K562 (cell line): ENCODE data around the gene PRLHR. TPM values are rescaled to one million over a fixed set of nuclear protein-coding genes. Genes with fewer than 3 reads are reported as not detected.

ENCODE experiments used
- ATAC-seq: fragments of 200-7000 bp; cut with Tn5 transposase; 3 replicates; pipeline ENCODE4 v1.9.1; 2020; ENCODE audit warnings: moderate library complexity
- BruUV-seq: library from RNA; stranded (reverse); fragments of 400-500 nt; replicated peaks from 2 replicates; lab custom pipeline; 2021; lab: Mats Ljungman, UMichigan
- CTCF ChIA-PET: fragments of 300-600 bp; formaldehyde crosslinking; extraction: SDS; loops from one replicate; lab custom pipeline; 2021; ENCODE audit warnings: low intra/inter-chr PET ratio; lab: Yijun Ruan, JAX
- POLR2A ChIA-PET: fragments of 300-600, 350-650 bp; sonication (Branson Sonifier 250); formaldehyde crosslinking; extraction: SDS; loops from one replicate; lab custom pipeline; 2021; ENCODE audit warnings: antibody characterized with exemption, inconsistent platforms; lab: Yijun Ruan, JAX
- DNase-seq, 4 experiments: peaks; one replicate each; pipeline versions ENCODE4 v3.0.0 to v3.0.0-alpha.2; 2011 to 2018; ENCODE audit warnings: low spot score in 3 of 4, mixed read lengths in 3 of 4; ENCODE audit errors: extremely low read depth in 1 of 4
- FAIRE-seq: peaks from 2 replicates; lab custom pipeline; 2011; peaks lifted over from hg19 to GRCh38; lab: Jason Lieb, UNC
- H2AFZ ChIP-seq: 2 replicates; pipeline ENCODE4 v1.6.0; 2011; ENCODE audit warnings: low read depth, low read length, control low read depth, inconsistent platforms
- H3K27ac ChIP-seq: fragments of 200-600 bp; 3 replicates; pipeline ENCODE4 v1.8.0; 2011; ENCODE audit warnings: low read depth, mild to moderate bottlenecking, control low read depth, inconsistent platforms, low read length, moderate library complexity, mixed read lengths; ENCODE audit errors: extremely low read depth
- H3K27me3 ChIP-seq, 2 experiments: fragments of 300-600 bp in 1 of 2; 2 replicates in 1 of 2; 3 replicates in 1 of 2; pipeline versions ENCODE4 v1.6.0 to v1.8.0; 2011; ENCODE audit warnings: inconsistent platforms in 2 of 2, low read length in 2 of 2, mild to moderate bottlenecking in 1 of 2, mixed read lengths in 1 of 2, moderate library complexity in 1 of 2; ENCODE audit not compliant: control insufficient read depth in 2 of 2, insufficient read depth in 2 of 2
- H3K36me3 ChIP-seq: fragments of 300-600 bp; 3 replicates; pipeline ENCODE4 v1.8.0; 2011; ENCODE audit warnings: mild to moderate bottlenecking, low read length, inconsistent platforms; ENCODE audit not compliant: control insufficient read depth, insufficient read depth
- H3K4me1 ChIP-seq, 2 experiments: fragments of 200-600 bp in 1 of 2; replicated peaks in 1 of 2; 2 replicates in 1 of 2; 3 replicates in 1 of 2; pipeline versions ENCODE4 v1.5.1 to v1.8.0; 2011; ENCODE audit warnings: inconsistent platforms in 2 of 2, low read length in 2 of 2, mild to moderate bottlenecking in 1 of 2, mixed read lengths in 1 of 2, moderate library complexity in 1 of 2; ENCODE audit not compliant: control insufficient read depth in 2 of 2, insufficient read depth in 2 of 2
- H3K4me2 ChIP-seq: 2 replicates; pipeline ENCODE4 v1.6.1; 2011; ENCODE audit warnings: low read length, control low read depth, inconsistent platforms, mixed read lengths; ENCODE audit not compliant: insufficient read depth
- H3K4me3 ChIP-seq: fragments of 200-600 bp; sonication (generic), shearing (Covaris generic); 2 replicates; pipeline ENCODE4 v1.5.1; 2016; ENCODE audit warnings: control low read depth, inconsistent platforms
- H3K79me2 ChIP-seq: fragments of 200-600 bp; 3 replicates; pipeline ENCODE4 v1.8.0; 2011; ENCODE audit warnings: low read length, inconsistent platforms; ENCODE audit not compliant: control insufficient read depth, insufficient read depth
- H3K9ac ChIP-seq, 2 experiments: 2 replicates each; pipeline versions ENCODE4 v1.6.0 to v1.6.1; 2011; ENCODE audit warnings: low read depth in 2 of 2, low read length in 2 of 2, control low read depth in 1 of 2, inconsistent platforms in 1 of 2, mild to moderate bottlenecking in 1 of 2, mixed read lengths in 1 of 2; ENCODE audit not compliant: insufficient read depth in 1 of 2
- H3K9me1 ChIP-seq: one replicate; pipeline ENCODE4 v1.6.0; 2011; ENCODE audit warnings: inconsistent platforms, mild to moderate bottlenecking, low read length, moderate library complexity; ENCODE audit not compliant: control insufficient read depth, insufficient read depth
- H3K9me3 ChIP-seq: replicated peaks from 2 replicates; pipeline ENCODE4 v1.5.1; 2011; ENCODE audit warnings: low read depth, low read length, inconsistent platforms; ENCODE audit not compliant: control insufficient read depth, insufficient read depth
- H4K20me1 ChIP-seq: replicated peaks from 2 replicates; pipeline ENCODE4 v1.6.1; 2011; ENCODE audit warnings: low read length, inconsistent platforms, mixed read lengths; ENCODE audit not compliant: control insufficient read depth, insufficient read depth
- EHMT2 ChIP-seq: fragments of 450-650 bp; IDR thresholded peaks from 2 replicates; pipeline ENCODE4 v1.6.1; 2018; ENCODE audit warnings: antibody characterized with exemption
- HMG20B ChIP-seq: fragments of 250-450 bp; sonication (Bioruptor Pico); IDR thresholded peaks from 2 replicates; pipeline ENCODE4 v1.5.0; 2021; ENCODE audit warnings: mild to moderate bottlenecking
- SAP30 ChIP-seq: fragments of 200-600 bp; sonication (generic); IDR thresholded peaks from 2 replicates; pipeline ENCODE4 v1.6.1; 2012; ENCODE audit warnings: borderline replicate concordance, low read depth, mild to moderate bottlenecking, moderate library complexity, low read length, control low read depth, inconsistent platforms; ENCODE audit not compliant: insufficient read depth, poor library complexity, severe bottlenecking
- XRCC4 ChIP-seq: IDR thresholded peaks from one replicate; pipeline ENCODE4 v1.6.1; 2011; ENCODE audit not compliant: insufficient read depth, insufficient read length; ENCODE audit errors: extremely low read depth
- WGBS: fragments of 100-300 bp; shearing (Covaris generic); methylation state at CpG from one replicate; pipeline ENCODE4 v1.1.6; 2016; ENCODE audit warnings: low coverage, mixed read lengths; ENCODE audit not compliant: insufficient coverage; ENCODE audit errors: missing lambda C conversion rate; 5-methylcytosine and 5-hydroxymethylcytosine counted together
- in situ Hi-C: fragments of 300-500 bp; cut with MboI; formaldehyde crosslinking; loops from 4 replicates; pipeline ENCODE4 v1.15.0; 2018; ENCODE audit warnings: inconsistent platforms, mixed read lengths
- intact Hi-C: fragments of 100-400 bp; cut with micrococcal nuclease; formaldehyde crosslinking; loops from 2 replicates; pipeline ENCODE4 v1.14.2; 2022
- polyA plus RNA-seq, 8 experiments: library from polyadenylated mRNA; depleted of rRNA in 4 of 8; stranded (reverse) in 5 of 8; unstranded in 3 of 8; fragments of >200 nt; fragmentation: Nextera tagmentation in 2 of 8; fragmentation: Illumina TruSeq in 1 of 8; extraction: Ambion mirVana in 2 of 8; extraction: Trizol in 1 of 8; gene quantifications; 2 replicates each; pipeline versions ENCODE4 v1.2.1 to v1.2.3, GENCODE V29; 2011 to 2014; ENCODE audit warnings: inconsistent platforms in 1 of 8, missing spikeins in 1 of 8
- total RNA-seq, 7 experiments: library from RNA; depleted of rRNA in 6 of 7; stranded (reverse); fragments of >200 nt in 6 of 7; fragmentation: Illumina TruSeq in 2 of 7; extraction: Trizol in 2 of 7; gene quantifications; 2 replicates each; pipeline versions ENCODE4 v1.2.1 to v1.2.3, GENCODE V29; 2011 to 2021; ENCODE audit warnings: low replicate concordance in 1 of 7
- TF ChIP-seq, protein P1 (sequence below): sonication (generic); formaldehyde crosslinking; IDR thresholded peaks from 2 replicates; pipeline ENCODE4 v1.8.1; 2023; ENCODE audit warnings: missing genetic modification reagents, mild to moderate bottlenecking, borderline replicate concordance

PRLHR gene
- total and polyA plus RNA-seq, 9 of the 15 experiments (the other 6 are each of a cell fraction or from before 2014, with no cell fraction given): not detected

DNA sequence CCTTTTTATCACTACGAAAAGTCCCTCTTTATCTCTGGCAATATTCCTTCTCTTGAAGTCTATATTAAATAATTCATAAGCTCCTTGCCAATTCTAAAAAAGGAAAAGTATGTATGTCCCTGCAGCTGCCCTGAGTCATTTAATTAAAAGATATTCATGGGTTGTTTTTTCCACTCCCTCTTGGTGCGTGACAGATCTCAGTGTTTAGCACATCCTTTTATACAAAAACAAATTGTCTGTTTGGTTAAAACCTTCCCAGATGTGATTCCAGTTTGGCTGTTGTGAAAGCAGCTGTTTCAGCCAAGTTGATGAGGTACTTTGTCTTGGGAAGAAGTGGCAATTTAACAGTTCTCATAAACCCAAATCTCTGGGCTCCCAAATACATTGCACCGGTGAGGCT is 33.8 kb upstream of the PRLHR start:
- no TSS peak for BruUV-seq
- Histone ChIP-seq H3K9me3 (no peaks in the 10 kb centered on the region), H3K27ac (no peak overlapping the region), H3K4me2 (no peak overlapping the region), H2AFZ (no peak overlapping the region), H3K4me1 (no peaks in the 10 kb centered on the region), H3K9me1 (no peaks in the 10 kb centered on the region), H3K4me3 (no peak overlapping the region), H3K9ac (no peak overlapping the region), H3K79me2 (no peaks in the 10 kb centered on the region), H3K27me3 (no peaks in the 10 kb centered on the region), H3K36me3 (no peaks in the 10 kb centered on the region), H4K20me1 (no peaks in the 10 kb centered on the region)
- TF ChIP-seq SAP30: no peak
- no peak for TF ChIP-seq EHMT2
- no peak for TF ChIP-seq XRCC4
- no peak for TF ChIP-seq HMG20B (CRISPR knock-in tag)
- ATAC-seq: no peak
- FAIRE-seq: no peak
- in situ Hi-C loops (no loop called here), intact Hi-C loops (no loop called here)
- CTCF ChIA-PET: no interaction called here
- WGBS: 7% methylated on average over 3 of the region's 3 CpGs
- POLR2A ChIA-PET: no interaction called here
- no peak for DNase-seq

DNA sequence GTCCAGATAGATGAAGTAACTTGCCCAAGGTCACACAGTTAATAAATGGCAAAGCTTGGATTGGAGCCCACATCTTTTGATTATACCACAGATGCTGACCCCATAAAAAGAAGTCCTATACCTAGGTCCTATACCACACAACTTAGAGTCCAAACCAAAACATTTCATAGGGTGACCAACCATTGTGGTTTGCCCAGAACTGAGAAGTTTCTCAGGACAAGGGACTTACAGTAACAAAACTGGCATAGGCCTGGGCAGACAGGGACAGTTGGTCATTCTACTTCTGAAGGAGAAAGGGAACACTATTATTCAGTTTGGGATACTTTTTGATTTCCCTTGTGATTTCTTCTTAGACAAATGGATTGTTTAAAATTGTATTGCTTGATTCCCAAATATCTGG is 32.9 kb upstream of the PRLHR start:
- H3K9ac ChIP-seq: no peak overlapping the region
- no peak for ATAC-seq
- H3K4me2 ChIP-seq: no peak overlapping the region
- BruUV-seq: no TSS peak
- no peak for DNase-seq
- no peaks in the 10 kb centered on the region for H3K4me1 ChIP-seq
- H3K9me3 ChIP-seq: no peaks in the 10 kb centered on the region
- ChIA-PET CTCF (no interaction called here), POLR2A (no interaction called here)
- no peak overlapping the region for H2AFZ ChIP-seq
- in situ Hi-C loops: no loop called here
- no peak for FAIRE-seq
- no peaks in the 10 kb centered on the region for H3K9me1 ChIP-seq
- intact Hi-C loops: no loop called here
- no peaks in the 10 kb centered on the region for H3K79me2 ChIP-seq
- H3K36me3 ChIP-seq: no peaks in the 10 kb centered on the region
- no peak overlapping the region for H3K4me3 ChIP-seq
- no peaks in the 10 kb centered on the region for H4K20me1 ChIP-seq
- H3K27me3 ChIP-seq: no peaks in the 10 kb centered on the region
- no peak overlapping the region for H3K27ac ChIP-seq
- TF ChIP-seq, protein P1, sequence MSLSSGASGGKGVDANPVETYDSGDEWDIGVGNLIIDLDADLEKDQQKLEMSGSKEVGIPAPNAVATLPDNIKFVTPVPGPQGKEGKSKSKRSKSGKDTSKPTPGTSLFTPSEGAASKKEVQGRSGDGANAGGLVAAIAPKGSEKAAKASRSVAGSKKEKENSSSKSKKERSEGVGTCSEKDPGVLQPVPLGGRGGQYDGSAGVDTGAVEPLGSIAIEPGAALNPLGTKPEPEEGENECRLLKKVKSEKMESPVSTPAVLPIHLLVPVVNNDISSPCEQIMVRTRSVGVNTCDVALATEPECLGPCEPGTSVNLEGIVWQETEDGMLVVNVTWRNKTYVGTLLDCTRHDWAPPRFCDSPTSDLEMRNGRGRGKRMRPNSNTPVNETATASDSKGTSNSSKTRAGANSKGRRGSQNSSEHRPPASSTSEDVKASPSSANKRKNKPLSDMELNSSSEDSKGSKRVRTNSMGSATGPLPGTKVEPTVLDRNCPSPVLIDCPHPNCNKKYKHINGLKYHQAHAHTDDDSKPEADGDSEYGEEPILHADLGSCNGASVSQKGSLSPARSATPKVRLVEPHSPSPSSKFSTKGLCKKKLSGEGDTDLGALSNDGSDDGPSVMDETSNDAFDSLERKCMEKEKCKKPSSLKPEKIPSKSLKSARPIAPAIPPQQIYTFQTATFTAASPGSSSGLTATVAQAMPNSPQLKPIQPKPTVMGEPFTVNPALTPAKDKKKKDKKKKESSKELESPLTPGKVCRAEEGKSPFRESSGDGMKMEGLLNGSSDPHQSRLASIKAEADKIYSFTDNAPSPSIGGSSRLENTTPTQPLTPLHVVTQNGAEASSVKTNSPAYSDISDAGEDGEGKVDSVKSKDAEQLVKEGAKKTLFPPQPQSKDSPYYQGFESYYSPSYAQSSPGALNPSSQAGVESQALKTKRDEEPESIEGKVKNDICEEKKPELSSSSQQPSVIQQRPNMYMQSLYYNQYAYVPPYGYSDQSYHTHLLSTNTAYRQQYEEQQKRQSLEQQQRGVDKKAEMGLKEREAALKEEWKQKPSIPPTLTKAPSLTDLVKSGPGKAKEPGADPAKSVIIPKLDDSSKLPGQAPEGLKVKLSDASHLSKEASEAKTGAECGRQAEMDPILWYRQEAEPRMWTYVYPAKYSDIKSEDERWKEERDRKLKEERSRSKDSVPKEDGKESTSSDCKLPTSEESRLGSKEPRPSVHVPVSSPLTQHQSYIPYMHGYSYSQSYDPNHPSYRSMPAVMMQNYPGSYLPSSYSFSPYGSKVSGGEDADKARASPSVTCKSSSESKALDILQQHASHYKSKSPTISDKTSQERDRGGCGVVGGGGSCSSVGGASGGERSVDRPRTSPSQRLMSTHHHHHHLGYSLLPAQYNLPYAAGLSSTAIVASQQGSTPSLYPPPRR: no peak
